EH (cell line): Measurements from ENCODE around the gene TNFRSF11A.

Experiments
- DNase-seq: peaks from one replicate; pipeline ENCODE4 v3.0.0-alpha.2; 2015; ENCODE audit warnings: low read depth

The TNFRSF11A gene

GRCh38 chr18:62343316-62343715, 18.2 kb downstream of the TNFRSF11A start:
- no peak for DNase-seq

DNA sequence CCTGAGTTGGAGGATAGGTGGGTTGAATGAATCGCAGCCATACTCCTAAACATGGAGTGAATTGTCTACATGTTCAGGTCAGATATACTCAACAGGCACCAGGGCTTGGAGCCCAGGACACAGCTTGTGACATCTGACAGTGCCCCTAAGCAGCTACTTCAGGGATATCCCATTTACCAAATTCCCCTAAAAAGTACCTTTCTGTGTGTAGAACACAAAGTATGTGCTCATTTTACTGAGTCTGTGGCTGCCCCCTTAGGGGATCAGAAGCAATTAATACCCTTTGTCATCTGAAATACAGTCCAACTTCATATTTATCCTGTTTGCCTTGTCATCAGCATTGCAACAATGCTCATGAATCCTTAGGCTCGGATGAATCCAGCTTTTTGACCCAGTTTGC, 20.8 kb downstream of the TNFRSF11A start:
- no peak for DNase-seq

GRCh38 chr18:62346333-62347088, 21.4 kb downstream of the TNFRSF11A start:
- DNase-seq = no peak

GRCh38 chr18:62347089-62347506, 22.0 kb downstream of the TNFRSF11A start:
- DNase-seq = no peak

- DNase-seq = no peak
Observed at GRCh38 chr18:62348474-62348873, 23.4 kb downstream of the TNFRSF11A start.

GRCh38 chr18:62353170-62353569, 28.1 kb downstream of the TNFRSF11A start:
- DNase-seq = no peak

- DNase-seq = no peak
Observed at GRCh38 chr18:62354151-62354550, 29.0 kb downstream of the TNFRSF11A start.

DNA sequence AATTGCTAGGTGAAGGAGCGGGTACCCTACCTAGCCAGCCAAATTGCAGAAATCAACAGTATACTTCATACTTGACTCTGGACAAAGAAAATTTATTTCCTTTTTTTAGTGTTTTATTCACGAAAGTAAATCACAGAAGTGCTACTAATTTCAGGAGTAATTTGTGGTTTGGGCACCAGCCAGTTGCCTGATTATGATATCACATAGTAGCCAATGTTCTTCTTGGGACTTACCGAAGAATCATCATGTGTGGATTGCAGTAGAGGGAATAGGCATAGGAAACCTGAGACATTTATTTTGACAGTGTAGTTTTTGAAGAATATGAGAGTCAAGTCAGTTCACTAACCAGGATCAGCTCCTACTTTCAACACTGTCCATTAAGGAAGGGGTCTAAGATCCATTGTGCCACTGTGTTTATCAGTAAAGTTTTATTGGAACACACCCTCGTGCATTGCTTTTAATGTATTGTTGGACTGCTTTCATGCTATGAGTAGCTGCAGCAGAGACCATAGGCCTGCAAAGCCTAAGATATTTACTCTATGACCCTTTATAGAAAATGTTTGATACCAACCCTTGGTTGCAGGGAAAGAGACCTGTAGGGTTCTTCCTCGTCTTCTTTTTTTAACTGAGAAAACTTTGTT, 32.1 kb downstream of the TNFRSF11A start:
- no peak for DNase-seq

- no peak for DNase-seq
Observed at GRCh38 chr18:62360805-62361204, 35.7 kb downstream of the TNFRSF11A start.

- no peak for DNase-seq
Observed at GRCh38 chr18:62361288-62361687, 36.2 kb downstream of the TNFRSF11A start.

GRCh38 chr18:62364558-62364957, 39.4 kb downstream of the TNFRSF11A start:
- no peak for DNase-seq

DNA sequence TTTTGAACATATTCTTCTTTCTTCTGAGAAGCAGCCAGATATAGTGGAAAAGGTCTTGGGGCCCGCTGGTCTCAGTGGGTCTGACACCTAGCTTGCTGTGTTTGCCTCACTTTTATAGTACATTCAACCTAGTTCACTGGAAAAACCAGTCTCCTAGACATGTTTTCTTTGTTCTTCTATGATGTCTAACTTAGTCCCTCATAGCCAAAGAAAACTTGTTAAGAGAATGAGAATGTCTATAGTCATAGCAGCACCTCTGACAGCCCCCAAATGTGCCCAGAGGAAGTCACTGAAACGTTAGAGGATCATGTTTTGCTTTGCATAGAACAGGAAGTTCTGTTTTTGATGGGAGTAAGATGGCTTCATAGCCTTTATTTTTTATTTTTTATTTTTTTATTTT, 40.3 kb downstream of the TNFRSF11A start:
- no peak for DNase-seq

DNA sequence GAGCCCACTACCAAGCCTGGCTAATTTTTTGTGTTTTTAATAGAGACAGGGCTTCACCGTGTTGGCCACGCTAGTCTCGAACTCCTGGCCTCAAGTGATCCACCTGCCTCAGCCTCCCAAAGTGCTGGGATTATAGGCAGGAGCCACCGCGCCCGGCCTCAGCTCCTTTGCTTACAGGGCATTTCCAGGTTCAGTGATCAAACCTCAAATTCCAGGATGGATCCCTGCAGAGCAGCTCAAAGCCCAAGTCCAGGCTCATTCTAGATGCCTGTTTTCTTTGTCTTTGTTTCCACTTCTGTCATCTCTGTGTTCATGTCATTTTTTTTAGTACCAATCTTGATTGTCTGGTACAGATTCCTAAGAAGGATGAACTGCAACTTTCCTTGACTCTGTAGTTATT, 41.9 kb downstream of the TNFRSF11A start:
- DNase-seq = no peak

- DNase-seq = no peak
Observed at GRCh38 chr18:62368100-62368499, 43.0 kb downstream of the TNFRSF11A start.

GRCh38 chr18:62369129-62369644, 44.1 kb downstream of the TNFRSF11A start:
- no peak for DNase-seq

- DNase-seq = no peak
Observed at GRCh38 chr18:62370366-62370765, 45.3 kb downstream of the TNFRSF11A start.

DNA sequence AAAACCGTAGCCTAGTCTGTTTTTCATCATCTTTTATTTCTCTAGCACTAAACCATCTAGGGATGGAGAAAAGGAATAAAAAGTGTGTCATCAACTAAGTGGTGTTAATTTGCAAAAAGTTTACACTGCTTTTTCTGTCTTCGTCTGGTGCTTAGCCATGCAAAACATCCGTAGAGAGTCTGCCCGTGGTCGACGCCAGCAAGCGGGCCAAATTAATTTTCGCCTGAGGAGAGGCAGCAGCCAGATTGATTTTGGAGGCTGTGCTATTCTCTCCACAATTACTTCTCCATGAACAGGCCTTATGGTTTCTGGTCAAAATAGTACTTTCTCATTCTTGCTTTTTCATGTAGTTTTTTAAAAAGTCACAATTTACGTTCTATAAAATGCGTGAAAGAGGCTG, 46.3 kb downstream of the TNFRSF11A start:
- no peak for DNase-seq

GRCh38 chr18:62372156-62372555, 47.0 kb downstream of the TNFRSF11A start:
- DNase-seq = no peak

DNA sequence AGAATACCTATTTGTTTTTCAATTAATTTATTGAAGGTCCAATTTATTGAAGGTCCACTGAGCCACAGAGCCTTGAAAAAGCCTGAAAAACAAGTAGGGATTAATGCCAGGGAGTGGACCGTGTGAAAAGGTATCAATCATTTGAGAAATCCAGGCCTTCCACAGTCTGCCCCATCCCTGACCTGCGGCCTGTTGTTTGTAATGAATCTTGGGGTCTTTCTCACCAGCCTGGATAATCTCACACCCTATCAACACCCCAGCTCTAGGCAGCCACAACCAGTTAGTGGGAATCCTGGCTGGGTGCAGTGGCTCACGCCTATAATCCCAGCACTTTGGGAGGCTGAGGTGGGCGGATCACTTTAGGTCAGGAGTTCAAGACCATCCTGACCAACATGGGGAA, 47.8 kb downstream of the TNFRSF11A start:
- DNase-seq = no peak

DNA sequence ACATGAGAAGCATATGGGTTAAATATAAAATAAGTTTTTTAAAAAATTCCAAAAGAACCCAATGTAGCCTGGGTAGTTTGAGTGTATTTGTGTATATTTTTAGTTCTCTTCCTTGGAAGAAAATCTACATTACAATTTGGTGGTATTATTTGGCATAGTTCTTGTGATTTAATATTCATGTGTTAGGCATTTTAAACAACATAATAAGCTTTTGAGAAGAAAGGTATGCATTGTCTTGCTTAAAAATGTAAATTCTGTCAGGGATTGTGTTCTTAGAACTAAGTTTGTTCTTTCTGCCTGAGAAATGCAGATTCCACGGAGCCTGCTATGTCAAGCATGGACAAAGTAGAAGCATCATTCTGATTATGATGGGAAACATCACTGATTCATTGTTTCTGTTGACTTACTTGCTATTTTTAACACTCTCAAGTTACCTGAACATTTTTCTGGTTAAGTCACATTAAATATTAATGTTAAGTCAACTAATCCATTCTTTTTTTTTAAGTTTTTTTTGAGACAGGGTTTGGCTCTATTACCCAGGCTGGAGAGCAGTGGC, 49.4 kb downstream of the TNFRSF11A start:
- DNase-seq = no peak

- no peak for DNase-seq
Observed at GRCh38 chr18:62377131-62377807, 52.2 kb downstream of the TNFRSF11A start.

DNA sequence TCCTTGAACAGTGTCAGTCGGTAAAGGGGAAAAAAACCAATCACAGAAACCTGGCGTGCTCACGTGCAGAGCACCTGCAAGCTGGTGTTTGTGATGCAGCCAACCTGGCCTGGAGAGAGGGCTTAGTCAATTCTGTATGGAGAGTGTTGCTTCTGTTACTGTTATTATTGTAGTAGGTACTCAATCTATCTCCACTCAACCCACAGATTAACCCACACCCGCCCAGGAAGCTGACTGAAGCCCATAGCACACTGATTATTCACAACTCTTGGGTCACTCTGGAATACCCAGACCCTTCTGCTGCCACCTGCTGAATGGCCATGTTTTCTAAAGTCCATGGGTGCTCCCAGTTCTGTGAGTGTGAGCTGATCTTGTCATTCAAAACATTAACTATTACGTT, 53.9 kb downstream of the TNFRSF11A start:
- no peak for DNase-seq

DNA sequence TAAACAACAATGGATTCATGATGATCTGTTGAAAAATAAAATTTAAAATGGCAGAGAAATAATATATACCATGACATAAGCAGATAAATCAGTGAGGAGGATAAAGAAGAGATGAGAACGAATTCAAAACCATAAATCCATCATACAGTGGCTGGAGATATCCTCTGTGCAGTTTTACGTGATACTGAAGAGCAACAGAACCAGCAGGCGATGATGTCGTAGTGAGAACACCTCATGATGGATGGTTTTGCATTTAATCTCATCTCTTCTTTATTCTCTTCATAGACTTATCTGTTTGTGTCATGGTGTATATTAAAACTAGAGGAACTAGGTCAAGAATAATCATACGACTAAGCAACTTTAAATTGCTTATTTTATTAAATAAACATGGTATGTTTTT, 56.3 kb downstream of the TNFRSF11A start:
- DNase-seq = no peak
